ENCODE measurements around the gene HIGD2A. TPM values are rescaled to one million over a fixed set of nuclear protein-coding genes. Genes with fewer than 3 reads are reported as not detected.

Gene HIGD2A
- total RNA-seq, 2 donors from 2014 or later: 101 to 102 TPM

DNA sequence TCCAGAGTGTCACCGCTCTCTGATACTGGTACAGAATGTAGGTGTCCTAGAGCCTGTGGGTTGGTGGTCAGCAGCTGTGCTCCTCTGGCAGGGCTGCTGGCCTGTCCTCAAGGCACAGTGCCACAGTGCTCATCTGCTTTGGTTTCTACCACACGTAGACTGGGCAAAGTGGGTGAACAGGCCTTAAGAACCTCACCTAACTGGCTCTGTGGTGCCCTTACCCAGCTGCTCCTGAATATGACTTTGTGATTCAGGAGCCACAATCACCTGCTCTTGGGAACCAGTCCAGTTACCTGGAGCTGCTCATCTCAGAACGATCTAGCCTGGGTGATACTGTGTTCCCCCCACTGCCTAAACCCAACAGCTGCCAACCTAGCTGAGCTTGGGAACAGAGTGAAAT is 6.6 kb upstream of the HIGD2A start:
- H3K27ac Mint-ChIP-seq: no peak overlapping the region
- Histone ChIP-seq H3K9ac (ENCODE audit: extremely low read depth, low read length, poor library complexity, severe bottlenecking) (no peak overlapping the region), H3K27me3 (ENCODE audit: control insufficient read depth, insufficient read depth, low read length, poor library complexity, severe bottlenecking) (no peaks in the 10 kb centered on the region), H3K9me3 (ENCODE audit: control insufficient read depth, low read length) (no peaks in the 10 kb centered on the region), H3K4me3 (ENCODE audit: low read length) (no peak overlapping the region), H3K36me3 (ENCODE audit: control insufficient read depth, insufficient read depth, low read length) (peaks cover 52% of the 10 kb centered on the region), H3K27ac (ENCODE audit: low read depth, low read length) (no peak overlapping the region), H3K4me1 (ENCODE audit: control insufficient read depth, insufficient read depth, low read length) (no peaks in the 10 kb centered on the region)
- H3K4me3 Mint-ChIP-seq: no peak overlapping the region
- H3K9me3 Mint-ChIP-seq: no peaks in the 10 kb centered on the region
- peaks cover 52% of the 10 kb centered on the region for H3K36me3 Mint-ChIP-seq (ENCODE audit: low read depth)
- no peaks in the 10 kb centered on the region for H3K27me3 Mint-ChIP-seq (ENCODE audit: insufficient read depth)
- no peaks in the 10 kb centered on the region for H3K4me1 Mint-ChIP-seq
- WGBS, 2 experiments (ENCODE audit: insufficient coverage in 1 of 2, insufficient read length in 1 of 2): 95 to 100% methylated on average over 1 to 3 of the region's 3 CpGs
- no peak for DNase-seq
- TF ChIP-seq, protein P1, sequence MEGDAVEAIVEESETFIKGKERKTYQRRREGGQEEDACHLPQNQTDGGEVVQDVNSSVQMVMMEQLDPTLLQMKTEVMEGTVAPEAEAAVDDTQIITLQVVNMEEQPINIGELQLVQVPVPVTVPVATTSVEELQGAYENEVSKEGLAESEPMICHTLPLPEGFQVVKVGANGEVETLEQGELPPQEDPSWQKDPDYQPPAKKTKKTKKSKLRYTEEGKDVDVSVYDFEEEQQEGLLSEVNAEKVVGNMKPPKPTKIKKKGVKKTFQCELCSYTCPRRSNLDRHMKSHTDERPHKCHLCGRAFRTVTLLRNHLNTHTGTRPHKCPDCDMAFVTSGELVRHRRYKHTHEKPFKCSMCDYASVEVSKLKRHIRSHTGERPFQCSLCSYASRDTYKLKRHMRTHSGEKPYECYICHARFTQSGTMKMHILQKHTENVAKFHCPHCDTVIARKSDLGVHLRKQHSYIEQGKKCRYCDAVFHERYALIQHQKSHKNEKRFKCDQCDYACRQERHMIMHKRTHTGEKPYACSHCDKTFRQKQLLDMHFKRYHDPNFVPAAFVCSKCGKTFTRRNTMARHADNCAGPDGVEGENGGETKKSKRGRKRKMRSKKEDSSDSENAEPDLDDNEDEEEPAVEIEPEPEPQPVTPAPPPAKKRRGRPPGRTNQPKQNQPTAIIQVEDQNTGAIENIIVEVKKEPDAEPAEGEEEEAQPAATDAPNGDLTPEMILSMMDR (conservative IDR thresholded peaks at IDR 0.05): no peak

DNA sequence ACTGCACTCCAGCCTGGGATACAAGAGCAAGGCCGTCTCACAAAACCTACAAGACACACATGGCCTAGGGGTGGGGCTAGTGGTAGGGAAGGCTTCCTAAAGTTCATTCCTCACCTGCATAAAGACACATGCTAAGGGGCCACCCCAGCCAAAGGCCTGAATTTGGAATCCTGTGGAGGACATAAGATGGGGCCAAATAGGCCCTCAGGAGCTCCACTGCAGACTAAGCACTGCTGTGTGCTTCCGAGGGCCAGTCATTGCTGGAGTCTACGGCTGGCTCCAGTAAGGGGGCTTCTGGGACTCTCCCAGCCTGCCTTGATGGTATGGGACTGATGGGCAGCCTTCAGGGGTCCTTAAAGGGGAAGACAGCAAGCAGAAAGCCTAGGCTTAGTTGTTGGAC is 5.8 kb upstream of the HIGD2A start:
- Mint-ChIP-seq H3K4me3 (no peak overlapping the region), H3K4me1 (peaks cover 7% of the 10 kb centered on the region), H3K27me3 (ENCODE audit: insufficient read depth) (no peaks in the 10 kb centered on the region), H3K27ac (no peak overlapping the region), H3K36me3 (ENCODE audit: low read depth) (peaks cover 52% of the 10 kb centered on the region), H3K9me3 (no peaks in the 10 kb centered on the region)
- H3K4me3 ChIP-seq (ENCODE audit: low read length): no peak overlapping the region
- no peaks in the 10 kb centered on the region for H3K27me3 ChIP-seq (ENCODE audit: control insufficient read depth, insufficient read depth, low read length, poor library complexity, severe bottlenecking)
- no peaks in the 10 kb centered on the region for H3K9me3 ChIP-seq (ENCODE audit: control insufficient read depth, low read length)
- peaks cover 52% of the 10 kb centered on the region for H3K36me3 ChIP-seq (ENCODE audit: control insufficient read depth, insufficient read depth, low read length)
- peaks cover 6% of the 10 kb centered on the region for H3K4me1 ChIP-seq (ENCODE audit: control insufficient read depth, insufficient read depth, low read length)
- 92 to 100% methylated on average over 2 to 3 of the region's 3 CpGs for WGBS, 2 experiments (ENCODE audit: insufficient coverage in 1 of 2, insufficient read length in 1 of 2)
- no peak overlapping the region for H3K27ac ChIP-seq (ENCODE audit: low read depth, low read length)
- TF ChIP-seq, protein P1 (conservative IDR thresholded peaks at IDR 0.05): no peak
- no peak for DNase-seq
- no peak overlapping the region for H3K9ac ChIP-seq (ENCODE audit: extremely low read depth, low read length, poor library complexity, severe bottlenecking)

DNA sequence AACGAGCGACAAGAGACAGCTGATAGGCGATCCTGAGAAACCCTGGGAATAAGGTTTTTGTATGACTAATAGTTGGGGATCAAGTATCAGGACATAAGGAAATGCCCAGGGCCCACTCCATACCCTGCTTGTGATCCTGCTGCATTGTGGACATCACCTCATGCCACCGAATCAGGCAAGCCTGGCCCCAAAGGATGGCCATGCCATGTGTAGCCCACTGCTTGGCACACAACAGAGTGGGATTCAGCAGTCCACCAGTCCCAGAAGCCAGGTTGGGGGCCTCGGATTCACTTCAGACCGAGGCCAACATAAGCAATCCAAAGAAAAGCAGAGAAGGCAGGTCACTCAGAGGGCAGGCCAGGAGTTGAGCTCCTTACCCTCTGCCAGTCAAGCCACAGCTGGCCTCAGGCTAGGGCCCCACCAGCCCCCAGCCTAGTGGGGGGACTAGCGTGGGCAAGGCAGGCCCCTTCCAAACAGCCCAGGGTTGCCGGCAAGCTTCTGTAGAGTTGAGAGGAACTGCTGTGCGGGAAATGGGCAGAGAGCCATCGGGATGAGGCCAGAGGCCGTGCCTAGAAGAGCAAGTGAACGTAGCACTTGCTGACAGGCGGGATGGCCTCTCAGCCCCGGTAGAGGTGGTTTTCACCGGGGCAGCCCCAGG is 5.2 kb upstream of the HIGD2A start:
- WGBS, 2 experiments (ENCODE audit: insufficient coverage in 1 of 2, insufficient read length in 1 of 2): 94 to 95% methylated on average over 11 to 15 of the region's 15 CpGs
- H3K4me1 ChIP-seq (ENCODE audit: control insufficient read depth, insufficient read depth, low read length): peaks cover 6% of the 10 kb centered on the region
- TF ChIP-seq, protein P1 (conservative IDR thresholded peaks at IDR 0.05): no peak
- H3K4me1 Mint-ChIP-seq: peaks cover 9% of the 10 kb centered on the region
- H3K27me3 Mint-ChIP-seq (ENCODE audit: insufficient read depth): no peaks in the 10 kb centered on the region
- no peaks in the 10 kb centered on the region for H3K27me3 ChIP-seq (ENCODE audit: control insufficient read depth, insufficient read depth, low read length, poor library complexity, severe bottlenecking)
- H3K9ac ChIP-seq (ENCODE audit: extremely low read depth, low read length, poor library complexity, severe bottlenecking): no peak overlapping the region
- no peak overlapping the region for H3K27ac ChIP-seq (ENCODE audit: low read depth, low read length)
- peaks cover 52% of the 10 kb centered on the region for H3K36me3 Mint-ChIP-seq (ENCODE audit: low read depth)
- no peaks in the 10 kb centered on the region for H3K9me3 Mint-ChIP-seq
- peaks cover 52% of the 10 kb centered on the region for H3K36me3 ChIP-seq (ENCODE audit: control insufficient read depth, insufficient read depth, low read length)
- no peak for DNase-seq
- no peak overlapping the region for H3K4me3 Mint-ChIP-seq
- H3K4me3 ChIP-seq (ENCODE audit: low read length): no peak overlapping the region
- H3K9me3 ChIP-seq (ENCODE audit: control insufficient read depth, low read length): no peaks in the 10 kb centered on the region
- H3K27ac Mint-ChIP-seq: no peak overlapping the region
